Pons (tissue), 1 donor: ENCODE results near the gene DLG5.
"Not testable (repeated sequence)": the region's sequence is repeated elsewhere in the genome, so short reads cannot be mapped to it uniquely, and the experiment has no call there.

Experiments
- DNase-seq: peaks from one replicate; pipeline ENCODE4 v3.0.0-alpha.2; 2016; ENCODE audit warnings: low spot score

The DLG5 gene

GRCh38 chr10:77794256-77795142 lies 132.1 kb downstream of the DLG5 start:
- DNase-seq: no peak

- DNase-seq: no peak
Measured at GRCh38 chr10:77793831-77794230, 132.7 kb downstream of the DLG5 start.

DNA sequence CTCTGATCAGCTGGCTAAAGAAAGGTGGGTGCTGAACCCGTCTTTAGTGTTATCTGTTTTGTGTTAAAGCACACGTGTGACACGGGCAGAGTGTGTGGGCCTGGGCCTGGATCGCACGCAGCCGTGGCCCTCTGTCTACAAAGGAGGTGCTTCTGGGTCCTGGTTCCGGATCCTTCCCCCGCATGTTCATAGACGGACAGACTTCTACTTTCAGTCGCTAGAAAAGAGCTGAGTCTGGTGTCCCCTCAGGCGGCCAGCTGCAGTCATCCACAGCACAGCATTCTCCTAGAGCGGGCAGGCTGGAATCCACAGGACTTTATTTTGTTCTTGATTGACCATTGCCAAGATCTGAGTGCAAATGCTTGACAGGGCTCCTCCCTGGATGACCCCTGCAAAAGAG lies 134.4 kb downstream of the DLG5 start:
- no peak for DNase-seq

DNA sequence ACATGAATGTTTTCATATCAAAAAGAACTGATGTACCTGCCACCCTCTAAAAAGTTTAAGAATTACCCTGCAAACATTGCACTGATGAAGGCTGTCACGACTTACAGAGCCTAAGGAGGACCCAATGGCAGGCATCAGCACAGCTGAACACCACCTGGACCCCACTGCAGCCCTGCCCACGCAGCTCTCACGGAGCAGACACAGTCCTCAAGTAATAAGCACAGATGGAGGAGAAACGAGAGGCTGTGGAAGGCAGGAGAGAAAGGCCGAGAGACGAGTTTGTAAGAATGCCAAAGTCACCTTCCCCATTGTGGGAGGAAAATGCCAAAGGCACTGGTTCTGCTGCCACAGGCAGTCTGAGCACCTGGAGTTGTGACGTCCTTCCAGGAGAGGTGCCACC lies 135.0 kb downstream of the DLG5 start:
- DNase-seq: no peak

DNA sequence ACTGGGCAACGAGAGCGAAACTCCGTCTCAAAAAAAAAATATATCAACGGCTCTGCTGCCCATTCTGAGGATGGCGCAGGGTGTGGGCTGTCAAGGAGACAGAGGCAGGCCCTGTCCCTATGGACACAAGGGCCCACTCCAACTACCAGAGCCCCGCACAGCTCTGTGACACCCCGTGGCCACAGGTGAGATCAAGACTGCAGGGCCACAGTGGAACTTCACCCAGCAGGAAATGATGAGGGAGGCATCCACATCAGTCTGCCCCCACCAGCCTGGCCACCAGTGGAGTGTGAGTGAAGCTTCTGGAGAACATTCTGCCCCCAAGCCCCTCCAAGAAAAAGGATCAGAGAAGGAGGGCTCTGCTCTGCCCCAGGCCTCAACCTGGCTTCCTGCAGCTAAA lies 136.7 kb downstream of the DLG5 start:
- DNase-seq: no peak

GRCh38 chr10:77789016-77789415 lies 137.5 kb downstream of the DLG5 start:
- DNase-seq: no peak

DNA sequence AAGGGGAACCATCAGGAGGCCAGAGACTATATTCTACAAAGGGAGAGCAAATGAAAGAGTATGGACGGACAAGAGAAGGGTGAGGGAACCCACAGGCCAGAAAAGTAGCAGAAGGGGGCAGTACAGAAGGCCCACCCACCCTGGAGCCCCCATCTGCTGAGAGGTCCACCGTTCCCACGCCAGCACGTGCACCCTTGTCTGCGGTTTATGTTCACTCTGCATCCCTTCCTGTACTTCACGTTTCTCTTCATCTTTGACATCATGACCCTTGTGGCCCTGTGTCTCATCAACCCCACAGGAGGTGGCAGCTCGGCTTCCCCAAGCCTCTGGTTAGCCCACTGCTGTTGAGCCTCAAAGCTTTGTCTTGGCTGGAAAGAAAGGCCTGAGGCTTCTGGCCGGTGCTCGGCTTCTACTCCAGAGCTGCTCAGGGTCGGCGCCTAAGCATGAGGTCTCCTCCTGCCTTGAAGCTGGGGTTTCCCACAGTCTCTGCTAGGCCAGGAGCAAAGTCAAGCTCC lies 138.0 kb downstream of the DLG5 start:
- DNase-seq: no peak

GRCh38 chr10:77787440-77787839 lies 139.1 kb downstream of the DLG5 start:
- no peak for DNase-seq

GRCh38 chr10:77784856-77785255 lies 141.7 kb downstream of the DLG5 start:
- no peak for DNase-seq

DNA sequence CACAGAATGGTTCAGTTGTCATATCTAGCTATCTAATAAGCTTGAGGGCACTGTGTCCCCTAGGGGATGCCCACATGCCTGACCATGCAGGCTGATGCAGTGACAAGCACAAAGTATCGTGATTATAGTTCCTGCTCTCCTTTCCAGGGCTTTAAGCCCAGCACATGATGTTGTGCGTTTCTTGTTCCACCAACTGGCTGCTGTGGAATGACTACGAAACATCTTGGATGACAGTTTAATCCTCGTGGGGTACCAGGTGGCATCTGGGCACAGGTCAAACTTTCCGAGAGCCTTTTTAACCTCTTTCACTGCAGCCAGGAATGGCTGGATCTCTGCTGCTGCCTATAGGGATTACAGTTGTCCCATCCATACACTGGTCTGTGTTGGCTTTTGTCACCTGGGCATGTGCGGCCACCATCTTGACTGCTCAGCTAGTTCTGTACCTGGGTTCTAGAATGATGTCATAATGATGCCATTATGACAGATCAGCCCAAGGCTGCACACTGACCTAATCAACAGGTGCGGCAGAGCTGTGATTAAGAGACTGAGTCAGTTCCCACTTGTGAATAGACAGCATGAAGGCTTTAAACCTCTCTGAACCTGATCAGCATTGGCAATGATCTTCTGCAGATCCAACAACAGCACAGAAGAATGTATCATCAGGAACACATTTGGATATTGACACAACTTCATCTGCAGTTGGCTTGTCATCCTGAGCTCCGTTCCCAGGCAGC lies 144.1 kb downstream of the DLG5 start:
- DNase-seq: no peak

DNA sequence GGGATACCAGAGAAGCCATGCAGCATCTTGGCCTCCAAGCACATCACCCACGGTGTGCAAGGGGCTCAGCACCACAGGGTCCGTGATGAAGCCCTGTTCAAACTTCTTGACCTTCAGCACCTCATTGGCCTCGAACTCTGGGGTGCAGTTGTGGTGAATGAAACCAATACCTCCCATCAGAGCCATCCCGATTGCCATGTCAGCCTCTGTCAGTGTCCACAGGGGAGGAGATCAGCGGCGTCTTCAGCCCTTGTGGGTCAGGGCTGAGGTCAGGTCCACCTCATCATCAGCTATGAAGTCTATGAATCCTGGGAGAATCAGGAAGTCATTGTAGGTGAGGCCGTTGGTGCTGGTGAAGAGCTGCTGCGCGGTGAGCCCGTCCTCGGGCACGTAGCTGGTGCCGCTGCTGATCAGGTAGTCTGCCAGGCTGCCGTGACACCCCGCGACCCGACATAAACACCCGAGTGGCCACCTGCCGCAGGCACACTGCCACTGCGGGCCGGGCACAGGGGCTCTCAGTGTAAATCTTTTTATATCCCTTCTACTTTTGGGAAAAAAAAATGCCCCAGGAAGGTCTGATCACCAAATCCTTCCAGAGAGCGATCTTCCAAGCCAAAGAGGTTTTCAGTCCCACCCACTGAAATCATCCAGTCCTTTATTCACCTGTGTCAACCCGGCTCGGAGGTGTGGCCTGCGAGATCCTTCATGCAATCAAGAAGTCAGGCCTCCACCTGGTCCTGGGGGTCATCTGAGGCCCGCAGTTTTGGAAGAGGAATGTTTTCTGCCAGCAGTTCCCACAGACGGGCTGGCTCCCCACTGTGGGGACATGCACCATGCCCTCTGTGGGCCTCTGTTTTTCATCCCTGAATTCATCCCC lies 144.9 kb downstream of the DLG5 start:
- no peak for DNase-seq

DNA sequence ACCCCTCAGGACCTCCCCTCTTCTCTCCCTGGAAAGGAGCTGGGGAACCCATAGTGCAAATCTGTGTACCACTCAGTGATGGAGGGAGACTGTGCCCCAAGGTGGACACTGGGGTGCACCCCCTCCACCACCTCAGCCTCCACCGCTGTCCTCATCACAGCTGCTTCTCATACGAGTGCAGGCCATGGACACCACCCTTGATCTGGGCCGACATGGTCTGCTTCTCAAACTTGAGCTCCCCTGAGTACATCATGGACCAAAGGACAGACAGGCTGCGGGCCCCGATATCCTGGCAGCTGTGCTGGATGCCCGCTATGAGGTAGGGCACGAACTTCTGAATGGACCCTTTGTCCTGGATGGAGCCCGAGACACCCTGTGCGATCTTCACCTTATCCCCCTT lies 146.4 kb downstream of the DLG5 start:
- DNase-seq: no peak

- DNase-seq: no peak
Measured at GRCh38 chr10:77776487-77776886, 150.1 kb downstream of the DLG5 start.

GRCh38 chr10:77774940-77775391 lies 151.6 kb downstream of the DLG5 start:
- DNase-seq: no peak

- DNase-seq: no peak
Measured at GRCh38 chr10:77773631-77774426, 152.7 kb downstream of the DLG5 start.

GRCh38 chr10:77772852-77773600 lies 153.5 kb downstream of the DLG5 start:
- not testable (repeated sequence) for DNase-seq

DNA sequence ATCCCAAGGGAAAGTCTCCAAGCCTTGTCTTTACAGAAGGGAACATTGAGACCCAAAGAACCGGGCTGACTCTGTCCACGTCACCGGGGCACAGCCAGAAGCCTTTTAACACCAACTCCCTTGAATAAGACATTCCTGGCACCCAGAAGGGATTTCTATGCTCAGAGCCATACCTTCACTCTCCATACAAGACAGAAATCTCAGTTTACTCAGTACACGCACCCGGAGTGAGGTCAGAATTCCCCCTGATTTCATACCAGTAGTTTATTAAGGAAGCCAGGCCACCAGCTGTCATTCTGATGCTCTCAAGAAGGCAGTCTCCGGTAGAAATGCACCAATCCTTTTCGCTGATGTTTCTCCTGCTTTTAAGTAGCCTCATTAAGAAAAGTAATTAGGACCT lies 154.7 kb downstream of the DLG5 start:
- DNase-seq: no peak

DNA sequence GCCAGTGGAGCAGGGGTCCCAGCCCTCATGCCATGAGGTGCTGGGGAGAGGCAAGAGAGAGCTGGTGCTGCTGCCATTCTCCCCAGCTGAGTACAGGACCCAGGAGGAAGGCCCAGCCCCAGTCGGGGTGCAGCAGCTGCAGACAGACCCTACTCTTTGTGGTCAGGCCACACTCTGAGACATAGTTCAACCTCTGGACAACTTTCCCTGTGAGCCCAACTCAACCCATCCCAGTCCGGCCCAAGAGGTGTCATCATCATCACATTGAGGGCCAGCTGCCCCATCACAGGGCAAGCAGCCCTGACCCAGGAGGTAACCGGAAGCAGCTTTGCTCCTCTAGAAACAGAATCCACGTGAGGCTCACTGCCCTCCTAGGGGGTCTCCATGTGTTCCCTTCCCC lies 155.1 kb downstream of the DLG5 start:
- no peak for DNase-seq

GRCh38 chr10:77770868-77771175 lies 155.7 kb downstream of the DLG5 start:
- DNase-seq: no peak

GRCh38 chr10:77770081-77770867 lies 156.3 kb downstream of the DLG5 start:
- no peak for DNase-seq
